ENCODE data around the gene IL17B. TPM values are rescaled to one million over a fixed set of nuclear protein-coding genes. Genes with fewer than 3 reads are reported as not detected.

Gene IL17B
- total and polyA plus RNA-seq, 2 donors (not counting 3 experiments of a cell fraction or from before 2014, with no cell fraction given): not detected

GRCh38 chr5:149333711-149334443 is 45.2 kb downstream of the IL17B start:
- peak; percentile 95 for FAIRE-seq

GRCh38 chr5:149328177-149328576 is 50.9 kb downstream of the IL17B start:
- H3K4me1 ChIP-seq (ENCODE audit: control insufficient read depth, extremely low read depth, insufficient read depth, low read length): peaks cover 26% of the 10 kb centered on the region
- no peak for DNase-seq (ENCODE audit: low read depth, low spot score)
- ChIA-PET POLR2A (no interaction called here), CTCF (no interaction called here)
- no peak overlapping the region for H3K4me3 ChIP-seq (replicated peaks in 1 of 3; ENCODE audit: insufficient read depth in 1 of 3, low read depth in 1 of 3, low read length in 3 of 3)
- H2AFZ ChIP-seq (ENCODE audit: low read depth, low read length): no peak overlapping the region
- H3K27me3 ChIP-seq (ENCODE audit: control insufficient read depth in 2 of 2, insufficient read depth in 2 of 2, low read length in 2 of 2): no peaks in the 10 kb centered on the region
- H3K9me1 ChIP-seq (replicated peaks; ENCODE audit: control insufficient read depth, extremely low read depth, insufficient read depth, low read length): no peaks in the 10 kb centered on the region
- dilution Hi-C loops (cut with MboI; ENCODE audit: extremely low pct_ligation_motif_present, low sequenced_read_pairs): no loop called here
- BruUV-seq (replicated peaks): no TSS peak
- no peak overlapping the region for H3K9ac ChIP-seq (replicated peaks; ENCODE audit: extremely low read depth, insufficient read depth, low read length)
- H4K20me1 ChIP-seq (replicated peaks; ENCODE audit: control insufficient read depth, extremely low read depth, insufficient read depth, low read length): no peaks in the 10 kb centered on the region
- no peak overlapping the region for H3K4me2 ChIP-seq (ENCODE audit: insufficient read depth, low read length)
- no peaks in the 10 kb centered on the region for H3K79me2 ChIP-seq (ENCODE audit: control insufficient read depth, insufficient read depth, low read length)
- intact Hi-C loops (cut with micrococcal nuclease): no loop called here
- peaks cover 3% of the 10 kb centered on the region in 2 experiments for H3K36me3 ChIP-seq (ENCODE audit: control insufficient read depth in 2 of 2, extremely low read depth in 1 of 2, insufficient read depth in 2 of 2, low read length in 2 of 2)
- no peaks in the 10 kb centered on the region for H3K9me3 ChIP-seq (replicated peaks; ENCODE audit: control insufficient read depth, insufficient read depth, low read length)
- FAIRE-seq: no peak
- TF ChIP-seq POLR2AphosphoS5 (IDR thresholded peaks at IDR 0.05; ENCODE audit: insufficient read depth, low read depth, low read length) (no peak), GATA2 (IDR thresholded peaks at IDR 0.05; ENCODE audit: insufficient read depth, insufficient read length, low read depth, low read length) (no peak), FOS (IDR thresholded peaks at IDR 0.05; ENCODE audit: borderline replicate concordance, insufficient read depth, low read length) (no peak), EZH2 (IDR thresholded peaks at IDR 0.05; ENCODE audit: borderline replicate concordance, low read depth, low read length, severe bottlenecking) (no peak), MYC (IDR thresholded peaks at IDR 0.05; ENCODE audit: low read depth, low read length) (no peak), JUN (IDR thresholded peaks at IDR 0.05; ENCODE audit: borderline replicate concordance, insufficient read depth, insufficient read length, low read depth) (no peak), MAX (IDR thresholded peaks at IDR 0.05; ENCODE audit: insufficient read depth, insufficient read length) (no peak), CTCF (IDR thresholded peaks at IDR 0.05; ENCODE audit: extremely low read depth in 1 of 2, insufficient read depth in 1 of 2, low read depth in 1 of 2, low read length in 2 of 2) (no peak), POLR2A (IDR thresholded peaks at IDR 0.05; ENCODE audit: low read depth, low read length) (no peak)
- H3K27ac ChIP-seq (ENCODE audit: insufficient read depth, low read depth, low read length): no peak overlapping the region

More at GRCh38 chr5:149333711-149334443, 45.2 kb downstream of the IL17B start:
- Histone ChIP-seq H3K9me3 (replicated peaks; ENCODE audit: control insufficient read depth, insufficient read depth, low read length) (no peaks in the 10 kb centered on the region), H2AFZ (ENCODE audit: low read depth, low read length) (peak overlapping the region; percentile 27), H3K36me3 (ENCODE audit: control insufficient read depth in 2 of 2, extremely low read depth in 1 of 2, insufficient read depth in 2 of 2, low read length in 2 of 2) (peaks cover 6 to 10% of the 10 kb centered on the region in 2 experiments), H3K4me3 (replicated peaks in 1 of 3; ENCODE audit: insufficient read depth in 1 of 3, low read depth in 1 of 3, low read length in 3 of 3) (no peak overlapping the region), H3K27ac (ENCODE audit: insufficient read depth, low read depth, low read length) (peak overlapping the region; percentile 68), H3K9ac (replicated peaks; ENCODE audit: extremely low read depth, insufficient read depth, low read length) (no peak overlapping the region), H4K20me1 (replicated peaks; ENCODE audit: control insufficient read depth, extremely low read depth, insufficient read depth, low read length) (no peaks in the 10 kb centered on the region), H3K79me2 (ENCODE audit: control insufficient read depth, insufficient read depth, low read length) (no peaks in the 10 kb centered on the region), H3K27me3 (ENCODE audit: control insufficient read depth in 2 of 2, insufficient read depth in 2 of 2, low read length in 2 of 2) (no peaks in the 10 kb centered on the region), H3K4me2 (ENCODE audit: insufficient read depth, low read length) (peak overlapping the region; percentile 26), H3K4me1 (ENCODE audit: control insufficient read depth, extremely low read depth, insufficient read depth, low read length) (peaks cover 20% of the 10 kb centered on the region), H3K9me1 (replicated peaks; ENCODE audit: control insufficient read depth, extremely low read depth, insufficient read depth, low read length) (no peaks in the 10 kb centered on the region)
- TSS peak; percentile 79 for BruUV-seq (replicated peaks)
- peak; percentile 79 for DNase-seq (ENCODE audit: low read depth, low spot score)
- dilution Hi-C loops (cut with MboI; ENCODE audit: extremely low pct_ligation_motif_present, low sequenced_read_pairs): no loop called here
- POLR2A ChIA-PET: interaction anchor here (1.1 kb wide), 1 partner anchor 11 kb away, joined by 3 read pairs; no protein-coding TSS in a partner anchor
- intact Hi-C loops (cut with micrococcal nuclease): loop anchor here (1.0 to 2.0 kb wide), 3 partner anchors 11 to 45 kb away; partner anchors contain the start of gene GRPEL2
- CTCF ChIA-PET: interaction anchor here (0.9 to 2.3 kb wide), 9 partner anchors 9 to 37 kb away, joined by 3 to 11 read pairs (median 4); partner anchors contain the start of gene GRPEL2
- no peak for TF ChIP-seq MAX (IDR thresholded peaks at IDR 0.05; ENCODE audit: insufficient read depth, insufficient read length)
- peak; percentile 56 for TF ChIP-seq POLR2AphosphoS5 (IDR thresholded peaks at IDR 0.05; ENCODE audit: insufficient read depth, low read depth, low read length)
- no peak for TF ChIP-seq GATA2 (IDR thresholded peaks at IDR 0.05; ENCODE audit: insufficient read depth, insufficient read length, low read depth, low read length)
- TF ChIP-seq FOS (IDR thresholded peaks at IDR 0.05; ENCODE audit: borderline replicate concordance, insufficient read depth, low read length): peak; percentile 71
- peak; percentile 46 for TF ChIP-seq JUN (IDR thresholded peaks at IDR 0.05; ENCODE audit: borderline replicate concordance, insufficient read depth, insufficient read length, low read depth)

All from endothelial cell of umbilical vein (primary cell).